GM12801 (cell line): ENCODE measurements around the gene MSANTD7.

Experiments
- TF ChIP-seq, protein P1 (sequence below): IDR thresholded peaks from one replicate; pipeline ENCODE4 v1.5.1; 2011; ENCODE audit warnings: control low read depth; ENCODE audit not compliant: insufficient read length; ENCODE audit errors: extremely low read depth

MSANTD7 gene

DNA sequence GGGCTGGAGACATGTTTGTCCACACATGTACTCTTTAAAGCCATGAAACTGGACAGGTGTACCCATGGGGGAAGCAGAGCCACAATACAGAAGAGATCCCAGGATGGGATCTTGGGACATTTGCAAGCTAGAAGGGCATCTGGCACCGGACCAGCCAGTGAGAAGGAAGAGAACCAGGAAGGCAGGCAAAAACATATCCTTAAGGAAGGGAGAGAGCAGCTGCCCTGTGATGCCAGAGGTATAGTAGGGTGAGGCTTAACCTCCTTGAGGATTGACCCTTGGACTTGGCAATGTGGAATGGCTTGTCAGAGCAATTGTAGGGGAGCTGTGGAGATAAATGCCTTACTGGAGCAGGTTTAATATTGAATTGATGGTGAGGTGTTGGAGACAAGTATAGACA is 22.7 kb downstream of the MSANTD7 start:
- TF ChIP-seq, protein P1, sequence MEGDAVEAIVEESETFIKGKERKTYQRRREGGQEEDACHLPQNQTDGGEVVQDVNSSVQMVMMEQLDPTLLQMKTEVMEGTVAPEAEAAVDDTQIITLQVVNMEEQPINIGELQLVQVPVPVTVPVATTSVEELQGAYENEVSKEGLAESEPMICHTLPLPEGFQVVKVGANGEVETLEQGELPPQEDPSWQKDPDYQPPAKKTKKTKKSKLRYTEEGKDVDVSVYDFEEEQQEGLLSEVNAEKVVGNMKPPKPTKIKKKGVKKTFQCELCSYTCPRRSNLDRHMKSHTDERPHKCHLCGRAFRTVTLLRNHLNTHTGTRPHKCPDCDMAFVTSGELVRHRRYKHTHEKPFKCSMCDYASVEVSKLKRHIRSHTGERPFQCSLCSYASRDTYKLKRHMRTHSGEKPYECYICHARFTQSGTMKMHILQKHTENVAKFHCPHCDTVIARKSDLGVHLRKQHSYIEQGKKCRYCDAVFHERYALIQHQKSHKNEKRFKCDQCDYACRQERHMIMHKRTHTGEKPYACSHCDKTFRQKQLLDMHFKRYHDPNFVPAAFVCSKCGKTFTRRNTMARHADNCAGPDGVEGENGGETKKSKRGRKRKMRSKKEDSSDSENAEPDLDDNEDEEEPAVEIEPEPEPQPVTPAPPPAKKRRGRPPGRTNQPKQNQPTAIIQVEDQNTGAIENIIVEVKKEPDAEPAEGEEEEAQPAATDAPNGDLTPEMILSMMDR = no peak

DNA sequence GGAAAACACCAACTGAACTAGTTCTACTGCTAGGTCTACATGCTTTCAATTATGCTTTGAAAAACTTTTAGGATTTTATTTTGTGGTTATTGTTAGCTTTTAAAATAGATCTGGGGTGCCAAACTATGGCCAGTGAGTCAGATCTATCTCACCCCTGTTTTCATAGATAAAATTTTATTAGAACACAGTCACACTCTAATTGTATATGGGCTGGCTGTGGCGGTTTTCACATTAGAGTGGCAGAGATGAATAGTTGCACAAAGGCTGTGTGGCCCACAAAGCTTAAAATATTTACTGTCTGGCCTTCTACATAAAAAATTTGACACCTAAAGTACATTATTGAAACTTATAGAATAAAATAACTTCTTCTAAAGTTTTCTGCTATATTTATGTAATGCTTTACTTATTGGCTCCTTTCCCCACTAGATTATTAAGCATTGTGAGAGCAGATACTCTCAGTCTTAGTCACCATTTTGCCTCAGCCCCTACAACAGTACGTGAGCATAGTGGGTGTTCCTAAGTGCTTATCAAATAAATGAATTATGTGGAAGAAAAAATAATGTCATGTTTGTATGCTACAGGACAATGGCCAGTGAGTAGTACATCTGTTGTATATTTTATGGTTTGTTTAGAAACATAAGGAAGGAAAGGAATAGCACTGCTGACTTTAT is 35.1 kb downstream of the MSANTD7 start:
- TF ChIP-seq, protein P1 = no peak

DNA sequence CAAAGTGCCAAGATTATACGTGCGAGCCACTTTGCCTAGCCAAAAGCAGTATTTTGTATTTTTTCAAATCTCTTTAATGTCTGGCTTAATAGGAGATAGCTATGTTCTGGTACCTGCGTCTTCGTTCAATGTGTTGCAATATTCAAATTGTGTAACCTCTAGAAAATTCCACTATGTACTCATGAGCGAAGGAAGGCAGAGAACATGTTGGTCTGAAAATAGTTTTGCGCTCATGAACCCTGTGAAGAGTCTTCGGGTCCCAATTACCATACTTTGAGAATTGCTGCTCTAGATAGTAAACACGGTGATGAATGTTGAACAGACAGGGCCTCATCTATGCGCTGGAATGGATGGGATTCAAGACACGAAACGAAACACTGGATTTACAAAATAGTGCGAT is 37.8 kb downstream of the MSANTD7 start:
- TF ChIP-seq, protein P1 = no peak

DNA sequence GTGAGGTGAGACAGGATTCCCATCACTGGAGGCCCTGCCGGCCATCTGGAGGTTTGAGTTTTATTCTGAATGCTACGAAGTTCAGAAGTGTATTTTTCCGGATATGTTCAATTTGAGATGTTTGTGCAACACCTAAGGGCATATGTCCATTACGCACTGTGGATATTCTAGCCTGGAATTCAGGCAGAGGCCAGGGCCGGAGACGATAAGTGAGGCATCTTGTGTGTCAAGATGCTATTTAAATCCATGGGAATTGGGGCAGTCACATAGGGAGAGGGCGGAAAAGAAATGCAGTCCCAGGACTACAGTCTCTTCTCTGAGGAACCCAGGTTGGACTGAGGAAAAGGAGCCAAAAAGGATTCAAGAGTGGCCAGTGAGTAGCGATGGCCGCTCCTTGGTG is 38.7 kb downstream of the MSANTD7 start:
- TF ChIP-seq, protein P1 = no peak

DNA sequence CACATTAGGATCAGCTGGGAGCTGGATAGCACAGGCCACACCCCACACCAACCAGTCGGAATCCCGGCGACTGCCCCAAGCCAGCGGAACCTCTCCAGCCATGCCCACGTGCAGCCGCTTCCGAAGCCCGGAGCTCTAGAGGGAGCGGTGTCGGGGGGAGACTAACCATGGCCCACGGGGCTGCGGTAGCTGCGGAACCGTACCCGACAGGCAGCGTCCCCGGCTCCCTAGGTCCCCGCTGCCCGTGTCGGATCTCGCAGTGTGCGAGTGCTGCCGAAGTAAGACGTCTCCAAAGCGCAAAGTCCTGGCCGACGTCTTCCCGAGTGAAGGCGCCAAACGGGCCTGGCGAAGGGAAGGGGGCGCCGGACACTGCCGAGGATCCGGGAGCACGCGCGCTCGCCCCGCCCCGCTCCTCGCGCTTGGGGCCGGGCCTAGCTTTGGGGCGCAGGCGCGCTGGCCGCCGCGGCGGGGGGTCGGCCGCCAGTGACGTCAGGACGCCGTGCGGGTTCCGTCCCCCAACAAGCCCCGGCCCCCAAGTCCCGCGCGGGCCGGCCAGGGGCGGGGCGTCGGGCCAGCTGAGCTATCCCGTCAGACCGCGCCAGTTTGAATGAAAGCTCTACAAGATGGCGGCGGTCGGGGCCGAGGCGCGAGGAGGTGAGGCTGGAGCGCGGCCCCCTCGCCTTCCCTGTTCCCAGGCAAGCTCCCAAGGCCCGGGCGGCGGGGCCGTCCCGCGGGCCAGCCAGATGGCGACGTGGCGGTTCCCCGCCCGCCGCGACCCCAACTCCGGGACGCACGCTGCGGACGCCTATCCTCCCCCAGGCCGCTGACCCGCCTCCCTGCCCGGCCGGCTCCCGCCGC is 40.4 kb downstream of the MSANTD7 start, which contains the start of gene SUV39H2:
Gene SUV39H2 (plus strand): TSS at position 601 of the 858 bp plus-strand sequence. CDS start 23 bp downstream, at position 624.
- TF ChIP-seq, protein P1 = no peak

DNA sequence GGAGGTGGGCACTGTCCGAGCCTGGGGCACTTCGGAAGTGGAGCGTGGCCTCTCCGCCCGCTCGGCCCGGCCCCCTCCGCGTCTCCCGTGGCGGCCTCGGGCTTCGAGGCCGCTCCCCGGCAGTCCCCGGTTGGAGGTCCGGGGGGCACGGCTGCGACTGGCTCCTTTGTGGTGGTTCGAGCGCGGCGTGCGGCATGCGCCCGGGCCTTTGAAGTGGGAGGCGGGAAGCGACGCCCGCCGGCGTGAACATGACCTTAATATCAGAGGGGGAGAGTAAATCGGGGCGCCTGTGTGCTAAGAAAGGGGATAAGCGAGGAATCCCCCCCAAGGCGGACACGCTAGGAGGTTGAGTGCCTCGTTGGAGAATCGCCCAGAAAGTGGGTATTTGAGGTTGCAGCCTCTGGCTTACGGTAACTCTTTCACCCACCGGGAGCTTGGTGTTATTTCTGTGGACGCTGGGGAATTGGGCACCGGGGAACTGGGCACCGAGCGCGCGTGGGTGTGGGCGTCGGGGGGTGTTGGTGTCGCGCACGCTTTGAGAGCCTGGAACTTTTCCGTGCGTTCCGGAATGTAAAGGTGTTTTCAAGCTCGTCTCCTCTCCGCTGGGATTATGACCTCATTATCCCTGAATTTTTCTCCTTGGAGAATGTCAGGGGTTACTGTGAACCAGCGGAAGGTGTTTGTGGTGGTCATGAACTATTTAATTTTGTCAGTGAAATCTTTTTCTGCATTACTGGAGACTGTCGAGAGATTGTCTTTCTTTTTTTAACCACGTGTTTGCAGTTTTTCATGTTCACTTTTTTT is 41.2 kb downstream of the MSANTD7 start:
- TF ChIP-seq, protein P1 = no peak

DNA sequence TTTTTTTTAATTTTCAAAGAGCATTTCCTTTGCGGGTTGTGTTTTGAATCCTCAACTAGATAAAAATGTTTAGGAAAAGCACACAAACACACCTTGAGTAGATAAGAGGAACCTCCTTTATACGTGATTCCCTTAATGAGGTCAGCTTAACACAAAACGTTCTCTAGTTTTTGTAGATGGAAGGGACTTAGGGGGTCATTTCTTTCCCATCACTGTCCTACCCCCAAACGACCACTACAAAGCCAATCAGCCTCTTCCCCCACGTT is 41.8 kb downstream of the MSANTD7 start:
- TF ChIP-seq, protein P1 = no peak
